ENCODE data around the gene AXIN1. TPM values are rescaled to one million over a fixed set of nuclear protein-coding genes. Genes with fewer than 3 reads are reported as not detected.
"Not testable (repeated sequence)": the region's sequence is repeated elsewhere in the genome, so short reads cannot be mapped to it uniquely, and the experiment has no call there.

AXIN1 gene
- total RNA-seq, 2 donors from 2014 or later, result 20.1 to 29.1 TPM

- Mint-ChIP-seq H3K4me1 (ENCODE audit: low read depth in 2 of 2) (peaks cover 6 to 11% of the 10 kb centered on the region in 2 donors), H3K4me3 (no peak overlapping the region), H3K9me3 (no peaks in the 10 kb centered on the region), H3K27me3 (no peaks in the 10 kb centered on the region), H3K27ac (no peak overlapping the region), H3K36me3 (no peaks in the 10 kb centered on the region)
- DNase-seq (ENCODE audit: low spot score), result no peak
- no peak for ATAC-seq
Measured at GRCh38 chr16:359871-360697, 7.6 kb upstream of the AXIN1 start.

- no peaks in the 10 kb centered on the region for H3K9me3 Mint-ChIP-seq
- no peaks in the 10 kb centered on the region for H3K27me3 Mint-ChIP-seq
- H3K36me3 Mint-ChIP-seq, result no peaks in the 10 kb centered on the region
- no peak for DNase-seq (ENCODE audit: low spot score)
- H3K27ac Mint-ChIP-seq, result no peak overlapping the region
- H3K4me1 Mint-ChIP-seq (ENCODE audit: low read depth in 2 of 2), result peaks cover 9 to 15% of the 10 kb centered on the region in 2 donors
- no peak for ATAC-seq
- no peak overlapping the region for H3K4me3 Mint-ChIP-seq
Measured at GRCh38 chr16:359067-359763, 6.7 kb upstream of the AXIN1 start.

GRCh38 chr16:356741-357140, 4.2 kb upstream of the AXIN1 start:
- H3K27me3 Mint-ChIP-seq, result no peaks in the 10 kb centered on the region

GRCh38 chr16:354971-355461, 2.5 kb upstream of the AXIN1 start:
- peaks cover 15 to 23% of the 10 kb centered on the region in 2 donors for H3K4me1 Mint-ChIP-seq (ENCODE audit: low read depth in 2 of 2)
- no peaks in the 10 kb centered on the region for H3K9me3 Mint-ChIP-seq
- H3K27ac Mint-ChIP-seq, result peak overlapping the region; percentile 72 to 85
- H3K4me3 Mint-ChIP-seq, result peak overlapping the region; percentile 65
- H3K36me3 Mint-ChIP-seq, result no peaks in the 10 kb centered on the region
- ATAC-seq, result no peak
- no peaks in the 10 kb centered on the region for H3K27me3 Mint-ChIP-seq
- DNase-seq (ENCODE audit: low spot score), result no peak

More at GRCh38 chr16:356741-357140, 4.2 kb upstream of the AXIN1 start:
- H3K36me3 Mint-ChIP-seq, result no peaks in the 10 kb centered on the region
- peaks cover 8 to 17% of the 10 kb centered on the region in 2 donors for H3K4me1 Mint-ChIP-seq (ENCODE audit: low read depth in 2 of 2)
- peak overlapping the region in 1 of 2 donors; percentile 48 for H3K27ac Mint-ChIP-seq
- no peaks in the 10 kb centered on the region for H3K9me3 Mint-ChIP-seq
- DNase-seq (ENCODE audit: low spot score), result no peak
- ATAC-seq, result no peak
- H3K4me3 Mint-ChIP-seq, result no peak overlapping the region

GRCh38 chr16:354291-354881, 1.9 kb upstream of the AXIN1 start:
- H3K9me3 Mint-ChIP-seq, result no peaks in the 10 kb centered on the region
- peak overlapping the region; percentile 65 for H3K4me3 Mint-ChIP-seq
- ATAC-seq (no peak), DNase-seq (ENCODE audit: low spot score) (no peak)
- peaks cover 21 to 30% of the 10 kb centered on the region in 2 donors for H3K4me1 Mint-ChIP-seq (ENCODE audit: low read depth in 2 of 2)
- no peaks in the 10 kb centered on the region for H3K36me3 Mint-ChIP-seq
- peak overlapping the region; percentile 18 to 85 for H3K27ac Mint-ChIP-seq
- H3K27me3 Mint-ChIP-seq, result no peaks in the 10 kb centered on the region

- no peak for DNase-seq (ENCODE audit: low spot score)
- Mint-ChIP-seq H3K27ac (peak overlapping the region; percentile 18 to 85), H3K36me3 (no peaks in the 10 kb centered on the region), H3K9me3 (no peaks in the 10 kb centered on the region), H3K27me3 (no peaks in the 10 kb centered on the region), H3K4me3 (peak overlapping the region; percentile 65), H3K4me1 (ENCODE audit: low read depth in 2 of 2) (peaks cover 26 to 37% of the 10 kb centered on the region in 2 donors)
- ATAC-seq, result no peak
Measured at GRCh38 chr16:353404-354290, 1.1 kb upstream of the AXIN1 start.

- Mint-ChIP-seq H3K9me3 (no peaks in the 10 kb centered on the region), H3K36me3 (no peaks in the 10 kb centered on the region), H3K27me3 (no peaks in the 10 kb centered on the region), H3K27ac (peak overlapping the region; percentile 55 to 79), H3K4me1 (ENCODE audit: low read depth in 2 of 2) (peaks cover 42 to 52% of the 10 kb centered on the region in 2 donors), H3K4me3 (peak overlapping the region; percentile 84)
- no peak for DNase-seq (ENCODE audit: low spot score)
- ATAC-seq, result peak; percentile 37 to 51
Measured at GRCh38 chr16:351804-352520, 561 bp downstream of the AXIN1 start.

- DNase-seq (ENCODE audit: low spot score), result no peak
- Mint-ChIP-seq H3K27me3 (no peaks in the 10 kb centered on the region), H3K36me3 (no peaks in the 10 kb centered on the region), H3K27ac (peak overlapping the region; percentile 21 to 22), H3K4me1 (ENCODE audit: low read depth in 2 of 2) (peaks cover 59 to 61% of the 10 kb centered on the region in 2 donors), H3K4me3 (peak overlapping the region; percentile 84), H3K9me3 (no peaks in the 10 kb centered on the region)
- ATAC-seq, result no peak
Measured at GRCh38 chr16:350203-350602, 2.3 kb downstream of the AXIN1 start.

- Mint-ChIP-seq H3K36me3 (no peaks in the 10 kb centered on the region), H3K27me3 (no peaks in the 10 kb centered on the region), H3K27ac (peak overlapping the region in 1 of 2 donors; percentile 43), H3K4me3 (peak overlapping the region; percentile 84), H3K4me1 (ENCODE audit: low read depth in 2 of 2) (peaks cover 62 to 63% of the 10 kb centered on the region in 2 donors), H3K9me3 (no peaks in the 10 kb centered on the region)
- no peak for ATAC-seq
- DNase-seq (ENCODE audit: low spot score), result no peak
Measured at GRCh38 chr16:349211-349610, 3.3 kb downstream of the AXIN1 start.

GRCh38 chr16:348495-348894, 4.0 kb downstream of the AXIN1 start:
- H3K27ac Mint-ChIP-seq; DNase-seq (ENCODE audit: low spot score); H3K27me3 Mint-ChIP-seq; H3K9me3 Mint-ChIP-seq; ATAC-seq; H3K36me3 Mint-ChIP-seq; H3K4me3 Mint-ChIP-seq: not testable (repeated sequence)
- H3K4me1 Mint-ChIP-seq (ENCODE audit: low read depth in 2 of 2), result peaks cover 55 to 58% of the 10 kb centered on the region in 2 donors

- H3K27me3 Mint-ChIP-seq, result no peaks in the 10 kb centered on the region
- H3K9me3 Mint-ChIP-seq, result no peaks in the 10 kb centered on the region
- peak overlapping the region in 1 of 2 donors; percentile 69 for H3K27ac Mint-ChIP-seq
- H3K36me3 Mint-ChIP-seq, result no peaks in the 10 kb centered on the region
- no peak for ATAC-seq
- peaks cover 66 to 70% of the 10 kb centered on the region in 2 donors for H3K4me1 Mint-ChIP-seq (ENCODE audit: low read depth in 2 of 2)
- DNase-seq (ENCODE audit: low spot score), result no peak
- peak overlapping the region; percentile 25 for H3K4me3 Mint-ChIP-seq
Measured at GRCh38 chr16:347203-347602, 5.3 kb downstream of the AXIN1 start.

GRCh38 chr16:346587-346986, 5.9 kb downstream of the AXIN1 start:
- no peak for DNase-seq (ENCODE audit: low spot score)
- Mint-ChIP-seq H3K9me3 (no peaks in the 10 kb centered on the region), H3K36me3 (no peaks in the 10 kb centered on the region), H3K27me3 (no peaks in the 10 kb centered on the region), H3K27ac (no peak overlapping the region), H3K4me3 (no peak overlapping the region), H3K4me1 (ENCODE audit: low read depth in 2 of 2) (peaks cover 72 to 75% of the 10 kb centered on the region in 2 donors)
- ATAC-seq, result no peak

Data from natural killer cell treated with Interleukin-12 subunit alpha and Interleukin-12 subunit beta and Interleukin-15 and Interleukin-18, amount 100 ng/mL, for 72 hours (primary cell).